GM19035 (cell line): Measurements from ENCODE around the gene MGA.

Source experiments
- ATAC-seq: cut with Tn5 transposase; IDR thresholded peaks from one replicate; pipeline ENCODE4 v1.9.1; 2021; ENCODE audit not compliant: unreplicated experiment

The MGA gene

GRCh38 chr15:41656188-41656587 is 4.0 kb upstream of the MGA start:
- no peak for ATAC-seq

DNA sequence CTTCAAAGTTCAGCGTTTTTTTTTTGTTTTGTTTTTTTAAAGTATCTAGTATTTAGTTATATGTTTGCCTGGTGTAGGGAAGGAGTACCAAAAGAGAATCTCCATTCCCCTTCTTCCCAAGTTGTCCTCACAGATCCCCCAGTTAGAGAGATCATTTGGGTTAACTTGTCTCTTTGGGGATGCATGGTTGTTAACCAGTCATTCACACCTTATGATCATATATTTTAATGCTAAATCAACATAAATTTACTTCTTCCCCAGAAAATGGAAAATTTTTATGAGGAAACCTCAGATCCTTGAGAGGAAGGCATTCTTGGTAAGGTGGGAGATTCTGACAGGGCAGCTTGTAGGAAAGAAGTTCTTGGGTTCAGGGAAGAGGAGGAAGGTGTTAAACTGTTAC is 1.5 kb upstream of the MGA start:
- ATAC-seq = no peak

- ATAC-seq = no peak
Measured at GRCh38 chr15:41659190-41659589, 1.0 kb upstream of the MGA start.

GRCh38 chr15:41659855-41660234 is 360 bp upstream of the MGA start:
- ATAC-seq = peak; percentile 1

DNA sequence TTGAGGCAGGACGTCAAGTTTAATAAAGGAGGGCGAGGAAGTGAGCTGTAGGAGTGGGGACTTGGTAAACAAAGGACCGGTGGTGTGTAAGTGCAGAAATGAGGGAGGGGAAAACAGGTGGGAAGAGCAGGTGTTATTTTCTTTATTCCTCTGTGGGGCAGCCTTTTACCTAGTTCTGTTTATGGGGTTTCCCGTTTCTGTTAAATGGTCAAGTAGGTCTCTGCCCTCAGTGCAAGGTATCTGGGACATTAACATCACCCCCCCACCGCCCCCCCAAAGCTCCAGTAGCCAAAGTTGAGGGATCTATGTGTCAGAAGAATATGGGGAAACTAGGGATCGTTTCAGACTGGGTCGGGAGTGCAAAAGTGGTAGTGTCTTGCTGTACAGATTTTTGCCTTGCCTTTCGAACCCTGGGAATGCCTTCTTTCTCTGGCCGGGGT is 893 bp downstream of the MGA start:
- ATAC-seq = no peak

DNA sequence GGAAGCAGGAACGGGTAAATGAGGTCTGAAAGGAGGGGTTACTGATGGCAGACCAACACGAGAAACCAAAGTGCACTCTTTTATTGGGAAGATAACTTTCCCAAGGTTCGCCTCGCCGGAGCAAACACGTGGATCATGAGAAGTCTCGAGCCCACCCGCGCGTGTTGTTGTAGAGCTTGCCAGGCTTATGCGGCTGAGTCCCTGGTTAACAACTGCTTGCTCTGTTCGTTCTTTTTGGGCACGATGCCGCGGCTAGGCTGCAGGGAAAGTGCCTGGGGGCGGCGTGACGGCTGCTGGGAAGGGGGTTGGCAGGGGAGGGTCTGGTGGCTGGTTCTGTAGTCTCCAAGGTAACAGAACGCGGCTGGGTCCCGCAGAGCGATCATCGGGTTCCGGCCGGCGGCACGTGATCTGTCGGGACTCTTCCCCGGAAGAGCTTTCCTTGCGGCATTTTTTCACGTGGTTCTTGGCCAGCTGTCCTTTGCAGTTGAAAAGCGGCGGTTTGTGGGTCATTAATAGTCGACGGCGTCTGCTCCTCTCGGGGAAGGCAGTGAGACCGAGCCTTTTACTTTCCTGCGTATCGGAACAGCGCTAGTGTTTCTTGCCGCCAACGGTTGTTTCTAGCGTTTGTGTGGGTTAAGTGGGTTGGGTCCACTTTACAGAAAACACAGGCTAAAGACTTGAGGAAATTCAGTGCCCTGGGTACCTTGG is 1.5 kb downstream of the MGA start:
- peak; percentile 36 for ATAC-seq

GRCh38 chr15:41666353-41666920 is 6.2 kb downstream of the MGA start:
- no peak for ATAC-seq

- no peak for ATAC-seq
Measured at GRCh38 chr15:41669701-41670100, 9.5 kb downstream of the MGA start.

DNA sequence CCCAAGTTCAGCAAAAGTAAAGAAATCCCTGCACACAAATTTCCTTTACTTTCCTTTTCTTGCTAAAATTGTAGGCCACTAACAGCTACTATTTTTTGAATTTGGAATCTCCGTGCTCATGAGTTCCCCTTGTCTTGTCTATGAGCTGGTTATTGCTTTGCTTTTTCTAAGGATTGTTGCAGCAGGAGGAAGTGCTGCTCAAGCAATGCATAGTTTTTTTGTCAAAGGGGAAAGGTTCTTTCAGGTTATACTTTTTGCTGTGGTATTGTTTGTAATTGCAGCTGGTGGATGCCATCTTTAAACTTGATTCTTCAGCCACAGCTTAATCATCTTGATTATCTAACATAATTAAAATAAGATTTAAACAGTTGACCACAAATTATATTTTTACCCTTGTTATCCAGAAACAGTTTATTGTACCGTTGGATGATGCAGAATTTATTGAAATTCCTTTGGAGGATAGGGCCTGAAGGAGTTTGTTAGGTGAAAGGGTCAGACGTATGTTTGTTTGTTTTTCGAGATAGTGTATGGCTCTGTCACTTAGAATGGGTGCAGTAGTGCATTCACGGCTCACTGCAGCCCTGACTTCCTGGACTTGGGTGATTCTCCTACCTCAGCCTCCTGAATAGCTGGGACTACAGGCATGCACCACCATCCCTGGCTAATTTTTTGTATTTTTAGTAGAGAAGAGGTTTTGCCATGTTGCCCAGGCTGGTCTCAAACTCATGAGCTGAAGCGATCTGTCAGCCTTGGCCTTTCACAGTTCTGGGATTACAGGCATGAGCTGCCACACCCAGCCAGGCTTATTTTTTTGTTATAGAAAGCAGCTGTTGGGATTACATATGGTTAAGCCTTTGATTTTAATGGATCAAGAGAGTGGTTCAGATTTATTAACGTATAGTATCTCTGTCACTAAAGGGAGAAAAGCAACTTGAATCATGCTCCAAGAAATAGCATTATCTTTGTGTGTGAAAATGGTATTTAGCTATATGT is 11.7 kb downstream of the MGA start:
- ATAC-seq = no peak

- ATAC-seq = no peak
Measured at GRCh38 chr15:41675337-41675736, 15.1 kb downstream of the MGA start.

DNA sequence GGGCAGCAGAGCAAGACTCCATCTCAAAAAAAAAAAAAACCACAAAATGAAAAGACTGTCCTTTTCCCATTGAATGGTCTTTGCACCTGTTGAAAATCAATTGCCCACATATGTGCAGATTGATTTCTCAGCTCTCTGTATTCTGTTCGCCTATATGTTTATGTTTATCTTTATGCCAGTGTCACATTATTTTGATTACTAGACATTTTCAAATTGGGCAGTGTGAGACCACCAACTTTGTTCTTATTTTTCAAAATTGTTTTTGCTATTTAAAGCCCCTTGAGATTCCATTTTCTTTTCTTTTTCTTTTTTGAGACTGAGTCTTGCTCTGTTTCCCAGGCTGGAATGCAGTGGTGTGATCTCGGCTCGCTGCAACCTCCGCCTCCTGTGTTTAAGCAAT is 18.5 kb downstream of the MGA start:
- ATAC-seq = no peak

GRCh38 chr15:41683955-41684354 is 23.8 kb downstream of the MGA start:
- no peak for ATAC-seq

DNA sequence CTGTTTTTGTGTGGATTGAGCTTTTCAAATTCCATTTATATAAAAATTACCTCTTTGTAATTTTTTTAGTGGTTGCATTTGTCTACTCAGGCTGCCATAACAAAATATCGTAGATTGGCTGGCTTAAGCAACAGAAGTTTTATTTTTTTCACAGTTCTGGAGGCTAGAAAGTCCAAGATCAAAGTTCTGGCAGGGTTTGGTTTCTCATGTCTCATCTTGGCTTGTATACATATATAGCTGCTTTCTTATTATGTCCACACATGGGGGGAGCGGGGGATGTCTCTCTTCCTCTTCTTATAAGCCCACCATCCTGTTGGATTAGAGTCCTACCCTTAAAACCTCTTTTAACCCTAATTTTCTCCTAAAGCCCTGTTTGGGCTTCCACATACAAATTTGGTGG is 28.5 kb downstream of the MGA start:
- no peak for ATAC-seq

DNA sequence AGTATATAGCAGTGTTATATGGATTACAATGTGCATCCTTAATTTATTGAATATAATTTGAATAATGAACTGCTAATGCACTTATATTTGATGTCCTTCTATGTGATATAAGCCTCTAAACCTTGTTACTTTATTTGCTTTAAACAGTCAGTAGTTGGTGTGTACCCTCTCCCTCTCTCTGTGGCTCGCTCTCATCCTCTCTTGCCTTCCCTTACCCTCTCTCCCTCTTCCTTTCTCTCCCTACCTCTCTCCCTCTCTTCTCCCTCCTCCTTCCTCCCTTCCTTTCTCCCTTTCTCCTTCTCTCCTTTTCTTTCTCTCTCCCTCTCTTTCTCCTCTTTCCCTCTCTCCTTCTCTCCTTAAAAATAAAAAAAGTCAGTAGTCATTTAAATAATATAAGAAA is 28.9 kb downstream of the MGA start:
- ATAC-seq = no peak

GRCh38 chr15:41689834-41690233 is 29.6 kb downstream of the MGA start:
- ATAC-seq = no peak

GRCh38 chr15:41690636-41691035 is 30.4 kb downstream of the MGA start:
- no peak for ATAC-seq

DNA sequence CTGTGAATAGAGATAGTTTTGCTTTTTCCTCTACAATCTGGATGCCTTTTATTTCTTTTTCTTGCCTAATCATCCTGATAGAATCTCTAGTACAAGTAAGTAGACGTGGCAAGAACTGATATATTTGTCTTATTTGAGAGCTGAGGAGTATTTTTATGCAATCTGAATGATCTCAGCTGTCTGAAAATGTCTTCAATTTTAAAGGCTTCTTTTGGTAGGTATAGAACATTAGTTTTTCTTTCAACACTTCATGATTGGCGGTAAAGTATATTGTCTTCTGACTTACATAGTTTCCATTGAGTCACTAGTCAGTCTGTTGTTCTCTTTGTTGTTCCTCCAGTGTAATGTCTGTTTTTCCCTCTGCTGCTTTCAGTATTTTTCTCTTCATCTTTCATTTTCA is 31.3 kb downstream of the MGA start:
- no peak for ATAC-seq

DNA sequence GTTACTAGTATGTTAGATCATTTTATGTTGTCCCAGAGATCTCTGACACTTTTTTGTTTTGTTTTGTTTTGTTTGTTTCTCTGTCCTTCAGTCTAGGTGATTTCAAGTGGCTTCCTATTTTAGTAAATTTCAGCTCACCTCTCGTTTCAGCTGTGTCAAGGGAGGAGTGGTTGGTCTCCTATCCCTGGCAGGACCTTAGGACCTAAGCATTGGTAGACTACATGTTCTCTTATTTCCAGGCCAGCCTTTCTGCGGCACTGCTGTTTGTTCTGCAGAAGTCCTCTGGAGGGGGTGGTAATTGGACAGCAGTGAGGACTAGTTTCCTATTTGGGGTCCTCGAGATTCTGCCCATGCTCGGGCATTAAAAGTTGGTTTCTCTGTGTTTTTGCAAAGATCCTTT is 31.8 kb downstream of the MGA start:
- ATAC-seq = no peak

- no peak for ATAC-seq
Measured at GRCh38 chr15:41693757-41694156, 33.6 kb downstream of the MGA start.

GRCh38 chr15:41695750-41696436 is 35.7 kb downstream of the MGA start:
- peak; percentile 71 for ATAC-seq

- ATAC-seq = no peak
Measured at GRCh38 chr15:41698779-41699178, 38.6 kb downstream of the MGA start.
